Stimulated activated CD4-positive, alpha-beta T cell treated with anti-CD3 and anti-CD28 coated beads, Interleukin-4, amount 100 ng/mL, for 24 hours (primary cell): Measurements from ENCODE around the gene ERAP2.
A peak's percentile ranks its signal among the peaks of the same experiment; 100 is the strongest.
"Not testable (repeated sequence)": the region's sequence is repeated elsewhere in the genome, so short reads cannot be mapped to it uniquely, and the experiment has no call there.

Experiments used
- DNase-seq: peaks from one replicate; pipeline ENCODE4 v3.0.0-alpha.2; 2020

Gene ERAP2

DNA sequence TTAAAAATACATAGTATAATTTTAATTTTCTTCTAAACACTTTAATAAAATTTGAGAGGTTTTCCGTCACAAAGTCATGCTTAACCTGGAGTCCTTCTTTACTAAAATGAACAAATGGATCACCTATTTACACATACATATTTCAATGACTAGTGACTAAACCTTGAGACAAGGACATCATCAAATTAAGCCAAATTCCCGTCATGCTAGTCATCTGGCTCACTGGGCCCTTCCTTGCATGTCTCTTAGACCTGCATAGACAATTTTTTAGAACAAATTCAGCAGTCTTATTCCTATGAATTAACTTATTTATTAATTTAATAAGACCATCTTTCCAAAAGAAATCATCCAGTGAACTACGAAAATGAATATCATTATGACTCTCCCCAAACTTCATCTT is 26.6 kb downstream of the ERAP2 start:
- no peak for DNase-seq

DNA sequence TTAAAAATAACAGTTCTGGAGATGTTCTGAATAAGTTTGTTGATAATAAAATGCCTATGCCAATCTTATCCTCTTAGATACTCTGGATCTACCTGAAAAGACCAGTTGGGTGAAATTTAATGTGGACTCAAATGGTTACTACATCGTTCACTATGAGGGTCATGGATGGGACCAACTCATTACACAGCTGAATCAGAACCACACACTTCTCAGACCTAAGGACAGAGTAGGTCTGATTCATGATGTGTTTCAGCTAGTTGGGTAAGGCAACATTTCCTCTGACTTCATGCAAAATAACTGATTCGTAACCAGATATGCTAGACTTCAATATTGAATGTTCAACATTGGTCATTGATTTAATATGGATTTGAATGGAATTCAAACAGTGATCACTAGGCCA is 27.0 kb downstream of the ERAP2 start:
- DNase-seq, result no peak

DNA sequence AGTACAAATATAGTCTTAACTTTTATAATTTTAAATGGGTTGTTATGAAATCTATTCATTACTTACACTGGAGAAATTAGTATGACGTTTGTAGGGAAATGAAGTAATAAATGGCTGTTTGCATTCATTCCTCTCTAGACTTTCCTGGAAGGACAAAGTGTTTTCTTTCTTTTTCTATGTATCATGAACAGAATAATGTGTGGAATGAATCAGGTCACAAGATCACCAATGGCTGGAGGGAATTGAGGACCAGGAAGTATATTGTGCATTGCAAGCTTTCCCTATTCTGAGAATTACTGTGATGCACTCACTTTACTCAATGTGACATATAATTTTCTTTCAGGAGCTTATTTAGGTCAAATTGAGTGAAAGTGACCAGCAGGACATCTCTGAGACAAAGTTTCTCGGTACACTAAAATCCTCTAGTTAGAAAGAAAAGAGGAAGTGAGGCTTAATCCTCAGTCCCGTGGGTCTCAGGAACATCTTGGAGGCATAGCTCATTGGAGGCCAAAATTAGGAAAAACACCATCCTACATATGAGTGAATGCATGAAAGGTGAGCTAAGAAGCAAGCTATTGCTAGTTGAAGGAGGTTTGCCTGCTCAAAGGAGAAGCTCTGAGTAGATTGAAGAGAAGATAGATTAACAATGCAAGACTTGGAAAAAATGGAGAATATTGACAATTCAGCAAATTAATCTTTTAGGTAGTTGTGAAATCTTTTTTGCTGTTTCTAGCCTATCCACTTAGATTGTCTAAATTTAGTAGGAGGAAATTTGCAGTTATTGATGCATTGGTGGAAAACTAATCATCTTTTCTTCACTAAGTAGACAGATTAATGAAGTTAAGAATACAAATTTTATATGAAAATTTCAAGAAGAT is 28.0 kb downstream of the ERAP2 start:
- no peak for DNase-seq

DNA sequence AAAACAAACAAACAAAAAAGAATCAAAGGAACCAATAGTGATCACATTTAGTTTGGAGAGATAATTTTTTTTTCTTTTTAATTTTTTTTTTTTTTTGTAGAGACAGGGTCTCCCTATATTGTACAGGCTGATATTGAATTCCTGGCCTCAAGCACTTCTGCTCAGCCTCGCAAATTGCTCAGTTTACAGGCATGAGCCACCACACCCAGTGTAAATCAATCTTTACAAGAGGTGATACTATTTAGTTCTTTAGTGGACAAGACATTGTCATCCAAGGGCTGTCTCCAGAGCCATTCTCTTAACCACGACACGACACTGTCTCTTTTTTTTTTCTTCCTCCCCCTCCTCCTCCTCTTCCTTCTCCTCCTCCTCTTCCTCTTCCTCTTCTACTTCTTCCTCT is 29.6 kb downstream of the ERAP2 start:
- DNase-seq, result no peak

DNA sequence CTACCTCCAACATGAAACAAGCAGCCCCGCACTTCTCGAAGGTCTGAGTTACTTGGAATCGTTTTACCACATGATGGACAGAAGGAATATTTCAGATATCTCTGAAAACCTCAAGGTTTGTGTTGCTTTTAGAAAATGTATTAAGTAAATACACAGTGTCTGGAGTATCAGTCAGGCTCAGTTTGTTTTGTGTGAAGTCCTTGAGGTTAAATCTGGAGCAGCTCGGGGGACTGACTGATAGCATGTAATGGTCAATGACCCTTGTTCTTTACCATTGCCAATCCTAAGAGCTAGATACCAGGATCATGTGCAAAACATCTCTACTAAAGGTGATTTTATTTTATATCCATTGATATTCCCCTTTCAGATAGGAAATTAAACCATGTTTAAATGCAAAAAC is 32.7 kb downstream of the ERAP2 start:
- DNase-seq, result no peak

DNA sequence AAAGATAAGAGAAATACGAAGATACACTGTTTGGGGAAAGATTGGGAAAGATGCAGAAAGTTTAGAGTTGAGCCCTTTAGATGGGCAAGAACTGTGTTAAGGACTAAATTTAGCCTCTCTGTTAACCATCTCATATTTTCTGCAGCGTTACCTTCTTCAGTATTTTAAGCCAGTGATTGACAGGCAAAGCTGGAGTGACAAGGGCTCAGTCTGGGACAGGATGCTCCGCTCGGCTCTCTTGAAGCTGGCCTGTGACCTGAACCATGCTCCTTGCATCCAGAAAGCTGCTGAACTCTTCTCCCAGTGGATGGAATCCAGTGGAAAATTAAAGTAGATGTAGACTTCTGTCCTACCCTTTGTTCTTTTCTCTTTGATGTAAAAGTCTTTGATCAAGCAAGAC is 33.1 kb downstream of the ERAP2 start:
- no peak for DNase-seq

DNA sequence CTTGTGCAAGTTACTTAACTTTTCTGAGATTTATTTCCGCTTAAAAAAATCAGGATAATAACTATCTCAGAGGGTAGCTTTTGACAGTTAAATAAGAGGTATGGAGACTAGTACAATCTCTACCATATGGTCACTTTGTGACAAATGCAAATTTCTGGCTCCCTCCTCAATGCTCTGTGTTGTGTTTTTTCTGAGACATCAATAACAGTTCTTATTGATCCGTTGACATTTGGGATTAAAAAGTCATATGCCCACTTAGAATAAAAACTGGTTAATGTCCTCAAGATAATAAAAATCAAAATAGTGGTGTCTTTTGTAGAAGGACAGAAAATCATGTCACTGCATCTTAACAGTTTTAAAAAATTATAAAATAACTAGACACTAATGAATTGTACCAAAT is 34.8 kb downstream of the ERAP2 start:
- DNase-seq, result no peak

DNA sequence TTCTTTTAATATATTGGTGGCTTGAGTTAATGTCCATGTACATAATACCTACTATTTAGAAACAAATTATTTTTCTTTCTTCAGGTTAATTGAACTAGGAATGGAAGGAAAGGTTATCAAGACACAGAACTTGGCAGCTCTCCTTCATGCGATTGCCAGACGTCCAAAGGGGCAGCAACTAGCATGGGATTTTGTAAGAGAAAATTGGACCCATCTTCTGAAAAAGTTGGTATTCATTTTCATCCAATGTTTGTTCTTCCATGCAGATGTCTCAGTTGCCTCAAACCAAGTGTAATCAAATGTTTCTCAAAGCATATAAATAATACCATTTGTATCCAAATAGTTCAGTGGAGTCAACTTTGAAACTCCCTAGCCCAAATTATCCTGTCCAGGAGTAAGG is 36.9 kb downstream of the ERAP2 start:
- DNase-seq, result no peak

DNA sequence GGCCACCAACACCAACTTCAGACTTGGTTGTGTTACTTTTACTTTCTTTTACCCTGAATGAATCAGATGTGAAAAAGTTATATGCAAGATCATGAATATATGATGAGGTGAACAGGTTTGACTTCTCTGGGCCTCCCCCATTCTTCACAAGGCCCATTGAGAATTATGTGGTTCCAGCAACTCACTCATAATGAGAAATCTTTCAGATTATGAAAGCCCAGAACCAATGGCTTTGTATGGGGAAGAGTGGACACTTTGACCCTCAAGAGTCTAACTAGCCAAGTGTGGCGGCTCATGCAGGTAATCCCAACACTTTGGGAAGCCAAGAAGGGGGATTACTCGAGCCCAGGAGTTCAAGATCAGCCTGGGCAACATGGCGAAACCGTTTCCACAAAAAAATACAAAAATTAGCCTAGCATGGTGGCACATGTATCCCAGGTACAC is 43.5 kb downstream of the ERAP2 start:
- DNase-seq, result peak; percentile 32

DNA sequence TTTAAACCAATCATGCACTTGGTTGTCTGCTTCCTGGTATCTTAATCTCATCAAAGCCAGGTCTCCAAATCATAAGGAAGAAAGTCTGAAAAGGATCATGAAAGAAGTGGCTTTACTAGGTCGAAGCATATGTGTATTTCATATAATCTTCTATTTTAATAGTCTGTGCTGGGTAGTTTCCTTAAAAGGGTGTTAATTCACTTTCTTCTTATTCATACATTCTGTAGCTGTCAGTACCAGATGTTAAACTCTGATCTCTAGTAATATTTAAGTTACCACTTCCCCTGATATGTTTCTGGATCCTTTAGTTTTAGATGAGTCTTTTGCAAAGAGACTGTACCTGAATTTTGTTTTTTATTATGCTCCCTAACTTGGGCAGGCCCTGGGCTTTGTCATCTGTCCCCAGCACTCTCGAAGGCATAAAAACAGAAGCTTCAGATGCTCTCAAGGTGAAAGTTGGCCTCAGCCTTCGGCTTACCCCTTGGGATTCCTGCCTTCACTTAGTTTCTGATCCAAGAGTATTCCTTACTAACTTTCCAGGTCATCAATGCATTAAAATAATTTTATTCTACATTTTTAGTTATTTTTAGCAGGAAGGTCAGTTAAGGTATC is 44.5 kb downstream of the ERAP2 start:
- no peak for DNase-seq

DNA sequence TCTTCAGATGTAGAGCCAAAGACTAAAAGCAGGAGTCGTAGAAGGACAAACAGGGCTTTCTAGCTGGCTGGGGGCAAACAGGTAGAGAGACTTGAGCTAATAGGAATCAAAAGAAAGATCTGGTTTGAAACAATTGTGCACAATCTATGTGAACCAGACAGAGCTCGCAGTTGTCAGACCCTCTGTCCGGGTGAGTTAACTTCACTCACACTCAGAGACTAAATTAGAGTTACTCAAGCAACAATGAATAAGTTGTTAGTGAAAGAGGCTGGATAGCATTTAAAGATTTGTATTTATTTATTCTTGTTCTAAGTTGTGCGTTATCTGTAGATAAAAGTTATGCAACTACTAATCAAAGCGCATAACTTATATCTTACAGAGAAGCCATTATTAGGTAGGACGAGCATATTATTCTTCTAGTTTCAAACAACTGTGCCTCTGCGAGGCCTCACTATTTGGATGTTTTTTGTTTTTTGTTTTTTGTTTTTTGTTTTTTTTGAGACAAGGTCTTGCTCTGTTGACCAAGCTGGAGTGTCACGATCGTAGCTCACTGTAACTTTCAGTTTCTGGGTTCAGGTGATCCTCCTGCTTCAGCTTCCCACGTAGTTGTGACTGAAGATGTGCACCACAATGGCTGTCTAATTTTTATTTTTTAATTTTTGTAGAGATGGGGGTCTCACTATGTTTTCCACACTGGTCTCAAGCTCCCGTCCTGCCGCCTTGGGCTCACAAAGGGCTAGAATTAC is 46.4 kb downstream of the ERAP2 start:
- no peak for DNase-seq

DNA sequence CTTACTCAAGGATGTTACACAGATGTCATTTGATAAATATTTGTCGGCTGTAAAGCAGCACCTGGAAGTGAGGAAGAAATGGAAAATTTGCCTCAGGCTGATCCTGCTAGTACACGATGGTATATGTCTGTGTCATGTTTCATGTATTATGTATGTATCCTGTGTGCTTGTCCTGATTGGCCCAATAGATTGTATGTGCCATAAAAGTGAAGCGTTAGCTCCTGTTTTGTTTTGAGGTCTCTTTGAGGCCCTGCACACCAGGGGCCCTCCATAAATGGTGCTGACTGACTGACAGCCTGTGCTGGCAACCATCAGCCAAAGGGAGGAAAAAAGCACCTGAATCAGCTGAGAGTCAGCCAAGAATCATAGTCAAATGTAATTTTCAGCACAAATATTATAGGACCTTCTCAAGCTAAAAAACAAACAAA is 47.7 kb downstream of the ERAP2 start:
- no peak for DNase-seq

DNA sequence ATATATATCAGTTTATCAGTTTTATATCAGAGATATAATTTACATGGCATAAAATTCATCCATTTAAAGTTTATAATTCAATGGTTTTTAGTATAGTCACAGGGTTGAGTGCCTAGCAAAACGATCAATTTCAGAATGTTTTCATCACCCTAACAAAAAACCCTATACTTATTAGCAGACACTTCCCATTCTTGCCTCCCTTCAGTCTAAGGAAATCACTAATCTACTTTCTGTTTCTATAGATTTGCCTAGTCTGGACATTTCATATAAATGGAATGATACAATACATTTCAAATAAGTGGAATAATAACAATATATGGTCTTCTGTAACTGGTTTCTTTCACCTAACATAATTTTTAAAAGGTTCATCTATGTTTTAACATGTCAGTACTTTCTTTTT is 50.0 kb downstream of the ERAP2 start:
- DNase-seq, result no peak

DNA sequence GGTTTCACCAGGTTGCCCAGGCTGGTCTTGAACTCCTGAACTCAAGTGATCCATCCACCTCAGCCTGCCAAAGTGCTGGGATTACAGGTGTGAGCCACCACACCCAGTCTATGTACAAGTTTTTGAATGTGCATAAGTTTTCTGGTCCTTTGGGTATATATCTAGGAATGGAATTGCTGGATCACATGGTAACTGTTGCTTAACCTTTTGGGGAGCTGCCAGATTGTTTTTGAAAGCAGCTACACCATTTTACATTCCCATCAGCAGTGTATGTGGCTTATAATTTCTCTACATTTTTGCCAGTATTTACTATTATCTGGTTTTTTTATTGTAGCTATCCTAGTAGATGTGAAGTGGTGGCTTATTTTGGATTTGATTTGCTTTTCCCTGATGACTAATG is 50.7 kb downstream of the ERAP2 start:
- no peak for DNase-seq

DNA sequence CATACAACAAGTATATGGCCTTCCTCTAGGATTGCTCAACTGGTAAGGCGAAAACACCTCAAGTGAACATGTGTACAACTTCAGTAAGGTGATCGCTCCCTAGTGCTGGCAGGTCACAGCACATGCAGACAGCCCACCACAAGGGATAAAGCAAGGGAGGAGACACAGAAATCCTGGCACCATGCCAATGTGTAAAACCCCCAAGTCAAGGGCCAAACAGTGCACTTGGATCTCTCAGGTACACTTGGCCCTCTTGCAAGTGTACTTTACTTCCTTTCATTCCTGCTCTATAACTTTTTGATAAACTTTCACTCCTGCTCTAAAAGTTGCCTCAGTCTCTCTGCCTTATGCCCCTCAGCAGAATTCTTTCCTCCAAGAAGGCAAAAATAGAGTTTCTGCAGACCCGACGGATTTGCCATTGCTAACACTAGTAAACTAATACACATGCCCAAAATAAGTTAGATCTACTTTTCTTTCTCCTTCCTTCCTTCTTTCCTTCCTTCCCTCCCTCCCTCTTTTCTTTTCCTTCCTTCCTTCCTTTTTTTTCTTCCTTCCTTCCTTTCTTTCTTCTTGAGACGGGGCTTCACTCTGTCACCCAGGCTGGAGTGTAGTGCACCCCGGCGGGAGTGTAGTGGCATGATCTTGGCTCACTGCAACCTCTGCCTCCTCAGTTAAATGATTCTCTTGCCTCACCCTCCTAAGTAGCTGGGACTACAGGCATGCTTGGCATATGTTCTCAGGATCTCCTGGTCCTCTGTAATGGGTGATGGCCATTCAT is 52.8 kb downstream of the ERAP2 start:
- DNase-seq, result no peak

DNA sequence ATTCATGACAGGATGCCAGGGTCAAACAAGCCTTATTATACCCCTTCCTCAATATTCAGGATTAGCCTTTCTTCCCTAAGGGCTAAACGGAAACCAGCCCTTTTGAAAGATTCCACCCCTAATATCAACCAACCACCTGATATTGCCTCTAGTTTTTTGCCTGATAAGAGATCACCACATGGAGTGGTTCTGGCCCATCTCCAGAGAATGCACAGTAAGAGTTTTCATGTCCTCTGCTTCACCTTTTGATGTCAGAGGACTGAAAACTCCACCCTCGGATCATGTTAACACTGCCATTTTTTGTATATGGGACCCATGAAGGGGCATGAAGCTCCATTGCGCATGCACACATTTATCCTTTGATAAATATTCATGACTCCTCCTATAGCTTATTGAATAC is 53.8 kb downstream of the ERAP2 start:
- DNase-seq, result no peak

DNA sequence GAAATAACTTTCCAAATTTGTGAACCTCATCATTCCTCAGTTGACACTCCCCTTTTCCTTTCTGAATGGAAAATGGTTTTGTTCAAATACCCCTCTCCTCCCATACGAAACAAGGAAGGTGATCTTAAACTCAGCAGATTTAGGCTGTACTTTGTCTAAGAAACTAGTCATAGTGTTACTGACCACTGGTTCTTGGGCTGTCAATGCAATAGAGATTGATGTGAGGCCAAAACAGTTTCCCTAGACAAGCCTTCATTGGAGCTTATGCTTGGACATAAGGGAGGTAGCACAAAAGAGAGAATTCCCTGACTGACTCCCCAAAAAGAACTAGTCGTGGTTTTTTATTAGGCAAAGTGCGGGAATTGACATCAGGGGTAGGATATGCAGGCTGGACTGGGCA is 54.3 kb downstream of the ERAP2 start:
- no peak for DNase-seq

DNA sequence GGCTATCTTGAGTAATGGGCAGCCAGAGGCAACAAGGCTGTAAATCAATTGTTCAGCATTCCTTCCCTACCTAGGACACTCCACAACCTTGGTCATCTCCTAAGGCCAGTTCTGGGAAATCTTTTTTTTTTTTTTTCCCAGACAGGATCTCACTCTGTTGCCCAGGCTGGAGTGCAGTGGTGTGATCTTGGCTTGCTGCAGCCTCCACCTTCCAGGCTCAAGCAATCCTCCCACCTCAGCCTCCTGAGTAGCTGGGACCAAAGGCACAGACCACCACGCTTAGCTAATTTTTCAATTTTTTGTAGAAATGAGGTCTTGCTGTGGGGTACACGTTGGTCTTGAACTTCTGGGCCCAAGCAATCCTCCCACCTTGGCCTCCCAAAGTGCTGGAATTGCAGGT is 54.7 kb downstream of the ERAP2 start:
- DNase-seq, result not testable (repeated sequence)

DNA sequence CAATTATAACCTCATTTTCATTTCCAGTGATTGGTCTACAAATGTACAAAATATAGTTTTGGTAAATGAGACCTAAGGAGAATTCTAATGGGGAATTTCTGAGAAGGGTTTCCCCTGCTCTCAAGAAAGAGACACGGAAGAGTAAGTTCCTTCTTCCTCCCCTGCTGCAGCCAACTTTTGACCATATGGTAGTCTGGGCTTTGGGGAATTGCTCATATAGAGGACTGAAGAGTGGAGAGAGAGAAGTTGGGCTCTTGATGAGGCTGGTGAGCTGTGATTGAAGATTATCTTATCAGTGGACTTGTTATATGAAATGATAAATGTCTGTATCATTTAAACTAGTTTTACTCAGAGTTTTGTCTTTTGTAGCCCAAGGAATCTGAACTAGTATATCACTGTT is 55.3 kb downstream of the ERAP2 start:
- DNase-seq, result no peak

DNA sequence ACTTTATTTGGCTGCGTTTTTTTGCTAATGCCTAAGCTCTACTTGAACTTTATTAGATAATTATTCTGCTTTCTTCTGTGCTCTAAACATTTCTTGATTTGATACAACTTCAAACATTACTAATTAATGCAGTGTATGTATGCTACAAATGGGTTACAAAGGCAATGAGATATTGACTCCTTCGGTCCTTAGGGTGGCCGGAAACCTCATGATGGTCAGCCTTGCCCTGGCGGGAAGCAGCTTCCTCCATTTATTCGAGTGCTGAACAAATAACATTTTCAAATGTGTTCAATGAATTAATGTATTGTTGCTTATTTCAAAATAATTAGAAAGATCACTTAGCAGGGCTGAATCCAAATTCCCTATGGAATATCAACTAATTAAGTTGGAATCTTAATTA is 55.7 kb downstream of the ERAP2 start:
- DNase-seq, result no peak

DNA sequence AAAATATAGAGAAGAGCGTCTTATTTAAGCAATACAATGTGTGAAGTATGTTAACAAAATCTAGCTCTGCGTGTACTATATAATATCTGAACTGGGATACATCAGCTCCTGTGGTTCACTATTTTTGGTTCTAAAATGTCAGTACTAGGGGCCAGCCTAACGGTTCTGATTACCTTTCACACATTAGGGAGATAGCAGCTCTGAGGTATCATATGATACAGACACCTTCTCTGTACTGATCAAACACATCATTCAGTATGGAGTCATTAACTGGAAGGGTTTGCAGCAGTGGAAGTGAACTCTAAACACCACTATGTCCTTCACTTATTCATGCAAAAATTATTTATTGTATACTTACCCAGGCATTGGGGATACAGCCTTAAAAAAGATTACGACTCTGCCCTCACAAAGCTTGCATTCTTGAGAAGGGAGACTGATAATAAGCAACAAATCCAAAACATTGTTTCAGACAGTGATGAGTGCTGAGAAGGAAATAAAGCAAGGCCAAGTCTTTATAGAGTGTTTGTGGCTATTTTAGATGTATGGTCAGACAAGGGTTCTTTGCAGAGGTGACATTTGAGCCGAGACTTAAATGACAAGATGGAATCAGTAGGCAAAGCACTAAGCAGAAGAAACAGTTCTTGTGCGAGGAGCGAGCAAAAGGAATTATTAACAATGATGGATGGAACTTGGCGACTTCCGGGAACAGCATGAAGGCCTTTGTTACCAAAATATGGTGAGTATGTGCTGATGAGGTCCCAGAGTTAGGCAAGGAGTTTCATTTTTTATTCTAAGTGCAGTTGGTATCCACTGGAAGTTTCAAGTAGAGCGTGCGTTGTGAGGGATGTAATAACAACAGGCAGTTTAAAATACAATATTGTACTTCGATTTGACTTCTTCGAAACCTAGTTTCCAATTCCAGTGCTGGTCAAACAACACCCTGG is 57.7 kb downstream of the ERAP2 start:
- DNase-seq, result no peak
